ENCODE measurements around the gene FOSL1.

GRCh38 chr11:65880844-65881421 lies 19.3 kb downstream of the FOSL1 start:
- TF ChIP-seq CTCF (IDR thresholded peaks at IDR 0.05; ENCODE audit: low read length) (no peak), EZH2 (IDR thresholded peaks at IDR 0.05; ENCODE audit: borderline replicate concordance, low read length) (no peak)
